Stimulated activated CD8-positive, alpha-beta memory T cell treated with anti-CD3 and anti-CD28 coated beads, Interleukin-15, amount 100 ng/mL, for 24 hours (primary cell): Measurements from ENCODE around the gene FAH.
"Not testable (repeated sequence)": the region's sequence is repeated elsewhere in the genome, so short reads cannot be mapped to it uniquely, and the experiment has no call there.

Experiments
- DNase-seq: peaks from one replicate; pipeline ENCODE4 v3.0.0-alpha.2; 2020; ENCODE audit warnings: low read depth

Gene FAH

DNA sequence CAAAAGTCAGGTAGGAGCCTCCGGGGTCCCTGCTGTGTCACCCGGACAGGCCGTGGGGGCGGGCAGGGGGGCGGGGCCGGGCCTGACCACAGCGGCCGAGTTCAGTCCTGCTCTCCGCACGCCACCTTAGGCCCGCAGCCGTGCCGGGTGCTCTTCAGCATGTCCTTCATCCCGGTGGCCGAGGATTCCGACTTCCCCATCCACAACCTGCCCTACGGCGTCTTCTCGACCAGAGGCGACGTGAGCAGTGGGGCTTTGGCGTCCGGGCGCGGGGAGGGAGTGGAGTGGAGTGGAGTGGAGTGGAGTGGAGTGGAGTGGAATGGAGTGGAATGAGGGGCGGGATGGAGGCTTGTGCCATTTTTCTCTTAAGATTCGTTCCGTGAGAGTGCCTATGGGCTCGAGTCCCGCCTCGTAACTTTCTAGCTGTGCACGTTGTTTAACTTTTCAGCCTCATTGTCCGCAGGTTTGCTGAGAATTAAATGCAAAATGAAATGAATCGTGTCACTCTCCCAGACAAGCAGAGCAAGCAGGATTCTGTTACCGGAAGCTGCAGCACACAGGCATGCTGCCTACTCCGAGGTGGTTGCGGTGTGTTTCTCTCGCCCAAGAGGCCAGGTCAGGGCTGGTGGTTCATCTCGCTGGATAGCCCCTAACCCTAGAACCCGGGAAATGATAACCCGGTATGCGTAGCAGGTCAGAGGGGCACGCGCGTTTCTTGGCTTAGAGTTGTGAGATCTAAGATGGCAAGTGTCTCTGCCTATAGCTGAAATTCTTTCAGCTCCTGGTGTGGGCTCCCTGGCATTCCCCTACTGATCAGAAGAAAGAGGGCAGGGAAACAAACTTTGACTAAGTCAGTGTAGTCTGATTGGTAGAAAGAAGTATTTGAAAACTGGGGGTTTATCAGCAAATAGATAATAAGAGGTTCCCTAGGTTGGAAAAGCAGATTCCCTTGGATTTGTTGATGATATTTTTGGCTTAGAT, at the start of gene FAH:
Gene FAH, plus strand, starts transcription at position 104 of the 981 bp plus-strand sequence. Its CDS starts 56 bp downstream, at position 160.
- DNase-seq, result peak; percentile 8

DNA sequence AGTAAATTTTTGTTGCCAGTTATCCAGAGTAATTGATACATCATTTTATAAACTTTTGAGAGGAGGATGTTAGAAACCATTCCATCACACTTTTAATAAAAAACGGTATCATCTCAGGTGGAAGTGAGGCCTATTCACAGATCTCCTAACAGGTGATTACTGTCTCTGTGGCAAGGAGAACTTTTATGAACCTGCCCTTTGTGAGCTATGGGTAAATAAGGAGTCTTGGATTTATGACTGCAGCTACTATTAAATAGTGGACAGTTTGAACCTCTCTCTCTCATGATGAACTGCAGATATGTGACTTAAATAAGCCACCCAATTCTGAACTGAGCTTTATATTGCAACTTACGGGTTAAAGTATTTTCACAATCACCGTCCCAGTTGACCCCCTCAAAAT, 47.6 kb upstream of the FAH start:
- no peak for DNase-seq

DNA sequence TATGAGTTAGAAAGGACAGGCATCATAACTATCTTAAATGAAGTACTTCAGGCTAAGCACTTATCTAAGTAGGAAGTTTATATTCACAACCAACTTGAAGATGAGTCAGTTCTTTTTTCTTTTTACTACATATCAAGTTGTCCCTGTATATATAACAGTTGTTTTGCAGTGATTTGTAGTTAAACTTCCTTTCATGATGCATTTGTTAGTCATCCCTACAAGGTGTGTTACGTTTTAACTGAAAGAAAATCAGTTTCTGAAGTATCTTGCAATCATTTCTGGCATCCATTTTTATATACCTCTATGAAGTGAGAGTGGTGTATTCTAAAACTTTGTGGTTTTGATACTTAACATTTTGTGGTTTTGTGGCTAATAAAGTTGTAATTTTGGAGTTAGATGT, 47.2 kb upstream of the FAH start:
- no peak for DNase-seq

DNA sequence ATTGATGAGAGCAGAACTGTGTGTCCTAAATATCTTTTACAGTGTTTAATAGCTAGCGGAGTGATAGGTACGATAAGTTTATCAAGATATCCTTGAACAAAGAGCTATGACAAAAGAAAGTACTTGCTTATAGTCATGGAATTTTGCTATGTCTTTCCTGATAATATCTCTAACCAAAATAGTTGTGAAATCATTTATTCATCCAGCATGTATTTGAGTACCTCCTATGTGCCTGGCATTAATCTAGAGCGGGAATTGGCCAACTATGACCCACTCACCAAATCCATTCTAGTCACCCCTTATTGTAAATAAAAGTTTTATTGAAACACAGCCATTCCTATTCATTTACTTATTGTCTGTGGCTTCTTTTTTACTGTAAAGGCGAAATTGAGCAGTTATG, 46.7 kb upstream of the FAH start:
- no peak for DNase-seq

DNA sequence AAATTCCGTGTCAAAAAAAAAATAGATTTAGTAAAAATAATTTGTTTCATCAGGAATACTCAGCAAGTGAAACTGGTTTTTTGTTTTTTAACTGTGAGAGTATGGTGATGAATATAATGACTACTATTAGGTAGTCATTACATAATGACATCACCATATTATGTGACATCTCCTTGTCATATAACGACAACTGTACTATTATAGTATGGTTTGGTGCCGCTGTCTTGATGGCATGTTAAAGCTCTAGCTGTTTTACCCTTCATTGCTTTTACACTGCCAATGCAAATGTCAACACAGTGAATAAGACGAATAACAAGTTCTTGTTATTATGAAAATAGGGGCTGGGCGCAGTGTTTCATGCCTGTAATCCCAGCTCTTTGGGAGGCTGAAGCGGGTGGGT, 45.6 kb upstream of the FAH start:
- no peak for DNase-seq

DNA sequence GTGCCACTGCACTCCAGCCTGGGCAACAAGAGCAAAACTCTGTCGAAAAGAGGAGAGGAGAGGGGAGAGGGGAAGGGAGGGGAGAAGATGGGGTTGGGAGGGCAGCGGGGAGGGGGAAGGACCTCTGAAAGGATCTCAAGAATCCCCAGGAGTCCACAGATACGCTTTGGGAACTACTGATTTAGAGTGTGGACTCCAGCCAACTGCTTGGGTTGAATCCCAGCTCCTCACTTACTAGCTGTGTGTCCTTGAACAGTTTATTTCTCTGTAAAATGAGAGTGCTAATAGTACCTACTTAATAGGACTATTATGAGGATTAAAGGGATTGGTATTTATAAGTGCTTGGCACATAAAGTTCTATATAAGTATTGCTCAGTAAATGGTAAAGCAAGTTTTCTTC, 45.0 kb upstream of the FAH start:
- DNase-seq, result no peak

DNA sequence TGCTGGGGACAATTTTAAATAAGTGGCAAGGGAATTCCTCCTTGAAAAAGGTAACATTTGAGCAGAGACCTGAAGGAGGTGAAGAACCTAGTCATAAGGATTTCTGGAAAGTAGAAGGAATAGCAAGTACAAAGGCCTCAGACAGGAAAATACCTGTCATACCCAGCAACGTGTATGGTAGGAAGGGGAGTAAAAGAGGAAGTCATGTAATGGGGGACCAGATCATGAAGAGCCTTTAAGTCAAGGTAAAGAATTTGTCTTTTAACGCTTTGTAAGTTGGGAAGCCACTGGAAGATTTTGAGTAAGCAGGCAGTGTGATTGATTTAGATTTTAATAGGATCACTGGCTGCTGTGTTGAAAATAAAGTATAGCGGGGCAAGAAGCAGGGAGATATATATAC, 43.4 kb upstream of the FAH start:
- DNase-seq, result no peak

DNA sequence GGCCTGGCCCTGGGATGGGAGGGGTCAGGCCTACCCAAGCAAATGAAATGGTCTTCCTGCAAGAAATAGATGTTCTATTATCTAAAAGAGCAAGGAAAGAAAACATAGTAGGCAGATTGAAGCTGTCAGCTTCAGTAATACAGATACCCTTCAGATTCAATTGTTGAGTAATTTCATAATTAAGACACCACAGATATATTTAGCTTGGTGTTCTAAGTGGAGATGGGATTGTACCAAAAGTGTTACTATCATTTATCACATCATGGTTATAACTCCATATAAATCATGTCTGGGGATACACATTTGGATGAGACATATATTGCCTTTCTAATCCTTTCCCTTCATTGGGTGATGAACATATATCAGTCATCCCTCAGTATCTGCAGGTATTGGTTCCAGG, 41.9 kb upstream of the FAH start:
- no peak for DNase-seq

DNA sequence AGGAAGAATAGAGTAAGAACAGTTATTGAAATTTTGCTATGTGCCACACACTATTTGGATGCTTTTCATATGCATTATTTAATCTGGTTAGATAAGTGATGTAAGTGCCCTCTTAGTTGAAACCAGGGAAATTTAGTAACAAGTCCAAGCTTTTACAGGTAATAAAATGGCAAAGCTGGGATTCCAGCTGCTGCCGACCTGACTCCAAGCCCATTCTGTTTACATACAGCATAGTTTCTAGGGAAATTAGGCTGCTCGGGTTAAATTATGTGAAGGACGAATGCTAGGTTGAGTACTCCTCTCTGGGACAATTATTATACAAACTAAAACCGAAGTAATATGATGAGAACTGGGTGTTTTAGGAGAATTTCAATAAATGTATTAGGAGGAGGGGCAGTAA, 38.7 kb upstream of the FAH start:
- no peak for DNase-seq

DNA sequence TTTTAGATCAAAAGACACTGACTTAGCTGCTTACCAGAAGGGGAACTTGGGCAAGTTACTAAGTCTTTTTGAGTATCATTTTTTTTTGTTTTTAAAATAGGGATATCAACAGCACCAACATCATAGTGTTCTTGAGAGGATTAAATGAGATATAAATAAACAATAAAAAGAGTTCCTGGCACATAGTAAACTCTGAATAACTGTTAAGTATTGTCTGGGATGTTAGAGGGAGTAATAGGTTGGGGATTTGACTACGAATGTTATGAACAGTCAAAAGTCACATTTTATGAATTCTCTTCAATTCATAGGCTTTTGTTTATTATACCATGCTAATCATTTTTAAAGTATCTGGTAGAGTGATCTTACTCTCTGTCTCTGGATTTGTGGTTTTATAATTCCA, 37.8 kb upstream of the FAH start:
- no peak for DNase-seq

DNA sequence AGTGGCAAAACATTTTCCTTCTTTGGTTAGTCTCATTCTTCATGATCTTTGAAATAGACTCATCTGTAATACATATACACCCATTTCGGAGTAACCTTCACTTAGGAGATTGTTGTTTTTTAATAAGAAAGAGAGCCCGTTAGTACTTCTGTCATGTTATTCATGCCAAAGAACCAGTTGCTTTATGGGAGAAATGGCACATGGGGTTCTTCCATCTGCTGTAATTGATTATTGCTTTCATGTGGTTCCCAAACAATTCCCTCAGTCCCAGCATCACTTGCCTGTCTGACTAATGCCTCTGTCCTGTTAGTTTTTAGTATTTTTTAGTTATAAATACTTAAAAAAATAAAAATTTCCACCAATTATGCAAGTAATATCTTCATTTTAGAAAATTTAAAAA, 33.8 kb upstream of the FAH start:
- no peak for DNase-seq

DNA sequence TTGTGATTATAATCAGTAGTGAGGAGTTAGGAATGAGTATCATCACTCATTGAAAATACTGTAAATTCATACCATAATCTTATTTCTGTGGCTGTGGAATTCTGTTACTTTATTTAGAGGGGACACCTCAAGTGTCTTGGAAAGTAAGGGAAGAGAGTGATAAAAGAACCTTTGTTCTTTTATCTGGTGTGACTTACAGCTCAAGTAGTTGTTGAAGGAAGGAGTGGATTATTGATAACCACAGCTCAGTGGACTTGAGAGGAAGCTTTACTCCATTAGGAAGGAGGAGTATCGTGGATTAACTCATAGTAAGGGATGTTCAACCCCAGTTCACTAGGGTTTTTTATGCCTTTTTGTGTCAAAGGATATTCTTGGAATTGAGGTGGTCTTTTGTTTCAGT, 32.2 kb upstream of the FAH start:
- no peak for DNase-seq

DNA sequence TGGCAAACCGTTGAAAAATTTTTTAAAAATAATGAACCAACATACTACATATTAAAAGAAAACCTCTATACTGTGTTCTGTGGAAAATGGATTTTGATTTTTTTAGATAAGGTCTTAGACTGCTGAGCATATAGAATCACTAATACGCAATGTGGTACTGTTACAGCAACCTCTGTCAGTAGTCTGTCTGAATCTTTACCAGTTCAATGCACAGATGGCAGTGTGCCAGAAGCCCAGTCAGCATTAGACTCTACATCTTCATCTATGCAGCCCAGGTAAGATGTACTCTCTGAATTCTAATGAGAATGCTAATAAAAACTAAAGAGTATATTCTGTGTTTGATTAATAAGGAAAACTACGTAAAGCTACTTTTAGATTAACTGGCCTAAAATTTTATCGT, 31.3 kb upstream of the FAH start:
- DNase-seq, result no peak

DNA sequence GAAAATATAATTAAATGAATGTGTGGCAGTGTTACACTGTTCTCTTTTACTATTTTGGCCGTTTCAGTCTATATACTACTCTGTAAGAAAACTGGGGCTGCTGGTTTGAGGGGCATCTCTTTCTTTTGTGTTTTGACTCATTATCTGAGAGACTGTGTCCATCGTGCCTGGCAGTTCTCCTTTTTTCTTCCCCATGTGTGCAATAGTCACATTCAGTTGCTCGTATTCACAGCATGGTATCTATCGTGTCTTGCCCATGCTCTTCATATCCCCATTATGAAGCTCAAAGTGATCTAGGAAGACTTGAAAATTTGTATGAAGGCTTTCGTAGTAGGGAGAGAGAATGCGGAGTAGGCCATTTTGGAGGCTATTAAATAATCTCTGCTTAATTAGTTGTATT, 29.8 kb upstream of the FAH start:
- DNase-seq, result no peak

DNA sequence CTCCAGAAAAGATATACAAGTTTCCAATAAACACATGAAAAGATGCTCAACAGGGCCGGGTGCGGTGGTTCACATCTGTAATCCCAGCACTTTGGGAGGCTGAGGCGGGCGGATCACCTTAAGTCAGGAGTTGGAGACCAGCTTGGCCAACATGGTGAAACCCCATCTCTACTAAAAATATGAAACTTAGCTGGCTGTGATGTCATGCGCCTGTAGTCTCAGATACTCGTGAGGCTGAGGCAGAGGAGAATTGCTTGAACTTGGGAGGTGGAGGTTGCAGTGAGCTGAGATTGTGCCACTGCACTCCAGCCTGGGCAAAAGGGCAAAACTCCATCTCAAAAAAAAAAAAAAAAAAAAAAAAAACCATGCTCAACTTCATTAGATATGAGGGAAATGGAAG, 25.5 kb upstream of the FAH start:
- DNase-seq, result not testable (repeated sequence)

DNA sequence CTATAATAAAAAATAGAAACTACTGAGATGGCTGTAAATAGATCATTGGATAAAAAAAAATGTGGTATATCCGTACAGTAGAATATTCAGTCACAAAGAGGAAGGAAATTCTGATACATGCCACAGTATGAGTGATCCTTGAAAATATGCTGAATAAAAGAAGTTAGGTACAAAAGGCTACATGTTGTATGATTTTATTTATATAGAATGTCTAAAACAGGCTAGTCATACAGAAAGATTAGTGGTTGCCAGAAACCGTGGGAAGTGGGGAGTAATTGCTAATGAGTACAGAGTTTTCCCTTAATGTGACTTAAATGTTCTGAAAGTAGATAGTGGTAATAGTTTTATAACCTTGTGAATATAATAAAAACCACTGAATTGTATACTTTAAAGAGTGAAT, 24.9 kb upstream of the FAH start:
- DNase-seq, result no peak

DNA sequence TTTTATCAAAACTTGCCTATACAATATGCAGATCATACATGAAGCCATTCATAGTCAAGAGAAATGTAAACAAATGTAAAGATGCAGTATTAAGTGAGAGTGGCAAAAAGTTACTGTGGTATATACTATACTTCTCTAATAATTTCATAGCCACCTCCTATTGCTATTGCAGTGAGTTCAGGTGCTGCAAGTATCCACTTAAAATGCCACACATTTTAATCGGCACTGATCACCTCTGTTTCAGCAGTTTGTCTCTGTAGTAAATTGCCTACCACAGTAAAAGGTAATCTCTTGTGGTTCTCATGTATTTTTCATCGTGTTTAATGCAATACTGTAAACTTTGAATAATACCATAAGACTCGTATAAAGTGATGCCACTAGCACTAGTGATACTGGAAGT, 20.4 kb upstream of the FAH start:
- DNase-seq, result no peak

DNA sequence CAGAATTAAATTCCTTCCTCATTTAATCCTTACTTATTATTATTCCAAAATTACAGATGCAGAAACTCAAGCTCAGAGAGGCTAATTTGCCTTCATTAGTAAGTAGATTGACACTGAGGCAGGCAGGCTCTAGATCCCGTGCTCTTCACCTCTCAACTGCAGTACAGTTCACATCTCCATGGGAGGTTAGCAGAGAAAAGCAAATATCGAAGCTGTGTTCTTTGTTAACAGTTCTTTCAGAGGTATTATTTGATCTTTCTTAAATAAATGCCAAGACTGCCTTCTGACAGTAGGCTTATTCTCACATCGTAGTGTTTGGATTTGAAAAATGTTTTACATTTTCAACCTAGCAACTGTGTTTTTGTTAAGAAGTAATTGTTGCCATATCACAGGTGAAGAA, 15.9 kb upstream of the FAH start:
- DNase-seq, result no peak

DNA sequence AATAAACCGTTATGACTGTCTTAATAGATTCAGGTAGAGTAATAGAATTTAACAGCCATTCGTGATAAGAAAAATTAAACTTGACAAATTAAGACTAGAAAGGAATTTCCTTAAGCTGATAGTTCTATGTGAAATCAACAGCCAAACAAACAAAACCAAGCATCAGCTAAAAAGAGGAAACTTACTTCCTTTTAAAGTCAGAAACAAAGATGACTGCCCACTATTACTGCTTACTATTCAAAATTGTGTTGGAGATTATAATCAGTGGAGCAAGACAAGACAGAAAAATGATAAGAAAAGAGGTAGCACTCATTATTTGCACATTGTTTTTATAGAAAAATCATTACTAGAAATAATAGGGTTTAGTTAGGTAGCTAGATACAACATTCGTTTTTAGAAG, 13.8 kb upstream of the FAH start:
- no peak for DNase-seq

DNA sequence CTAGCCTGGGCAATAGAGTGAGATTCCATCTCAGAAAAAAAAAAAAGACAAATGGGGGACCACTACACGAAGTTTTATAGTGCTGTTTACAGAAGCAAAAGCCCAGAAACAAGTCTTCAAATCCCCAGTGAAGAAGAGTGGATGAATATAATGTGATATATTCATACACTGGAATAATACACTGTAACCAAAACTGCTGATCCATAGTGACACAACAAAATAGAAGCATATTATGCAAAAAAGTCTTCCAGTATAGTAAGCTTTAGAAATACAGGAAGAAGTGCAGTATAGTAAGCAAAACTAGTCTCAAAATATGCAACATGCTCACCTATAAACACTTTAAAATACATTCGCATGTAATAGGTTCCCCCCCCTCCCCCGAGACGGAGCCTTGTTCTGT, 11.9 kb upstream of the FAH start:
- DNase-seq, result no peak

DNA sequence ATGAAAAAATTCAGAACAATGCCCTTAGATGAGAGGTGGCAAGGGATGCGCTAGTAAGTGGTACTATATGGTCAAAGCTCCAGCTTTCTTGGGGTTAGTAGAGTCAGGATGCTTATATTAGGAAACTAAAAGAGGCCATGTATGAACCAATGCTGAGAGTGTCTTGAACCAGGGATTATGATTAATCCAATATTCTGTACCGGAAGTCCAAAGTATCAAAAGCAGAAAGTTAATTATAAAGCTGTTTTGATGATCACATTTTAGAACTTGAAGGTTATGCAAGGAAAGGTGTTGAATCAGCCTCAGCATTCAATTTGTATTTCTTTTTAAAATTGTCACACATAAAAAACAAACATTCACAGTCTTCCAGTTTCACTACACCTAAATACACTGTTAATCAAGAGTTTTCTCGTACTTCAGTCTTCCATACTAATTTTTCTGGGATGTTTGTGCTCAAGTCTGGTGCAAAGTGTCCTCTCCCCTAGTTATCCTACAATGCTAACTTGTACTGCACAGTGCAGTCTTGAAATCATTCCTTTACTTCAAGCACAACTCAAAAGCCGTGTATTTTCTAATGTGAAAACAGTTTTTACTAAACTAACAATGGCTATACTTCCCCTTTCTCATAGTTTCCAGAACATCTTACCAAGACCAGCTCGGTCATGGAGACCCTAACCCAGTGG, 10.7 kb upstream of the FAH start:
- DNase-seq, result no peak

DNA sequence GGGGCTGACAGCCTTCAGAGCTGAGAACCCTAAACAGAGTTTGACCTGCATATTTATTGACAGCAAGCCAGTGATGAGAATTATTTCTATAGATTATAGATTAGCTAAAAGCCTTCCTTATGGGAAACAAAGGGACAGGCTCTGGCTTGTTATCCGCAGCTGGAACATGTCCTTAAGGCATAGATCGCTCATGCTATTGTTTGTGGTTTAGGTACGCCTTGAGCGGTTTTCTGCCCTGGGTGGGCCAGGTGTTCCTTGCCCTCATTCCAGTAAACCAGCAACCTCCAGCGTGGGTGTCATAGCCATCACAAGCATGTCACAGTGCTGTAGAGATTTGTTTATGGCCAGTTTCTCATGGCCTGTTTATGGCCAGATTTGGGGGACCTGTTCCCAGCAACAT, 10.2 kb upstream of the FAH start:
- DNase-seq, result no peak

DNA sequence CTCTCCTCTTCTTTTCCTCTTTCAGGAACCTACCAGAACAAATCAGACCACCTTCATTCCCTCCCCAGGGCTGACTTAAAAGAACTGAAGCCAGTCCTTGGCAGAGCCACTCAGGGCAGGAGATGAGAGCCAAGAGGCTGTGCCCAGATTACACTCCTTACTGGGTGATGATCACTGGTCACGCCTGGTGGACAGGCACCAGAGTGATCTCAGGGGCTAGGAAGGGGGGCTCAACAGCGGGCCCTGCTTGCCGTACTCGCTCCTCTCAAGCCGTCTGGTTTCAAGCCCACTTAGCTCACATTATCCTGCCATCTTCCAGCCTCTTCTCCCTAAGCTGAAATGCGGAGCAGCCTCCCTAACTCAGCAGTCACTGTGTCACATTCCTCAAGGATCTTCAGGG, 1.7 kb upstream of the FAH start:
- no peak for DNase-seq

DNA sequence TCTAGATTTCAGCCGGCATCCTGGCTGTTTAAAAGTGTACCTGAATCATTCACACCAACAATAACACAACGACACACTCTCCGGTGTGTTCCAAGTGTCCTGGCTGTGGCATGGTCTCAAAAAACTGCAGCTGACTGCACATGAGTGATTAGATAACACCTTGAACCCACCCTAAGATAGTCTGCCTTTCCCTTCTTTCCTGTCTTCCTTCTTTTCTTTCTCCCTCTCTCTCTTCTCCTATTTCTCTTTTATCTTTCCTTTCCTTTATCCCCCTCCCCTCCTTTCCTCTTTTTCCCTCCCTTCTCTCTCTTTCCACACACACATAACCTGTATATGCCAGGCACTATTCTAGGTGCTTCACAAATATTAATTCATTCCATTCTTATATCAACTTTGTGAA, 1.2 kb upstream of the FAH start:
- DNase-seq, result no peak
